ENCODE measurements around the gene PITRM1. TPM values are rescaled to one million over a fixed set of nuclear protein-coding genes. Genes with fewer than 3 reads are reported as not detected.

Gene PITRM1
- total RNA-seq, 1 experiment from 2014 or later = 70.4 TPM

GRCh38 chr10:3090388-3090787 is 82.2 kb downstream of the PITRM1 start:
- H3K36me3 Mint-ChIP-seq (ENCODE audit: insufficient read depth, unreplicated experiment) = peaks cover 80% of the 10 kb centered on the region
- H3K27me3 Mint-ChIP-seq (ENCODE audit: unreplicated experiment) = no peaks in the 10 kb centered on the region
- peaks cover 70% of the 10 kb centered on the region for H3K4me1 Mint-ChIP-seq (ENCODE audit: low read depth, unreplicated experiment)
- H3K27ac Mint-ChIP-seq (ENCODE audit: unreplicated experiment) = peak overlapping the region; percentile 94
- intact Hi-C loops (cut with micrococcal nuclease; ENCODE audit: unreplicated experiment) = no loop called here
- peak overlapping the region; percentile 63 for H3K4me3 Mint-ChIP-seq (ENCODE audit: low read depth, unreplicated experiment)
- no peaks in the 10 kb centered on the region for H3K9me3 Mint-ChIP-seq (ENCODE audit: low read depth, unreplicated experiment)
- BruUV-seq (replicated peaks) = no TSS peak
- no peak for TF ChIP-seq CTCF (IDR thresholded peaks at IDR 0.05; ENCODE audit: unreplicated experiment)
- CTCF ChIA-PET = interaction anchor here (1.0 to 1.3 kb wide), 2 partner anchors 16 to 47 kb away, joined by 3 read pairs; no protein-coding TSS in a partner anchor
- DNase-seq = no peak

Other genes with a start within 250 kb of the PITRM1 start
- gene PFKP, start 105.2 kb downstream of the PITRM1 start, total RNA-seq (2022) = 253 and 272 TPM in 2 replicates

All from Calu3 (cell line).